ELF-1 (cell line): Measurements from ENCODE around the gene C1orf167.

Experiments
- DNase-seq: peaks from one replicate; pipeline ENCODE4 v3.0.0-alpha.2; 2016; ENCODE audit warnings: low read depth, low spot score

The C1orf167 gene

GRCh38 chr1:11764519-11764918 lies 2.5 kb downstream of the C1orf167 start:
- no peak for DNase-seq

- DNase-seq: no peak
Observed at GRCh38 chr1:11765661-11766428, 3.9 kb downstream of the C1orf167 start.

- DNase-seq: no peak
Observed at GRCh38 chr1:11766429-11766776, 4.4 kb downstream of the C1orf167 start.

DNA sequence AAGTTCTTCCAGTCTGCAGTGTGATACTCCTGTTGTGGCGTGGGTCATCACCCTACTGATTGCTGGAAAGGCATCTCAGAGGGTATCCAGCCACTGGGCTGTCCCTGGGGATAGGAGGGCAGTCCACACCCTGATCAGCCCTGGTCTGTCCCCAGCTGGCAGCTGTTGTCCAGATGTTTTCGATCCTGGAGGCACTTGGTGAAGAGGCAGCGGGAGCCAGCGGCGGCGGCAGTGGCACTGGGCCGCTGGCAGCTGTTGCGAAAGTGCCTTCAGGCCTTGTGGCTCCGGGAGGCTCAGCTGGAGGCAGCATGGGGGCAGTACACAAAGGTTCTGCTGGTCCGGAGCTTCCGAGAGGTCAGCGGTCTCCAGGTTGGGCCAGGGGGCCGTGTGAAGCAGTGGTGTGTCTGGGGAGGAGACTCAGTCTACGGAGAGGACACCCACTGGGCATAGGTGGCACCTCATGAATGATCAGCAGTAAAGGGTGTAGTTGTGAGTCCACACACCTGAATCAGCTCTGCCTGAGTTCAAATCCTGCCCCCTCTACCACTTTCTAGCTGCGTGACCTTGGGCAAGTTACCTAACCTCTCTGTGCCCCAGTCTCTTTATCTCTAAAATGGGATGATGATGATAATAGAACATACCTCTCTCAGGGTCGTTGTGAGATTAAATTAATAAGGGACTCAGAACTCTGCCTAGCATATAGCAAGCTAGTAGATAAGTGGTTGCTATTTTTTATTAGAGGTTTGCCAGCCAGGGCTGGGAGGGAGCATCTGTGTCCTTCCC lies 6.1 kb downstream of the C1orf167 start:
- DNase-seq: no peak

- peak; percentile 60 for DNase-seq
Observed at GRCh38 chr1:11768821-11769220, 6.8 kb downstream of the C1orf167 start.

GRCh38 chr1:11769274-11769673 lies 7.3 kb downstream of the C1orf167 start:
- no peak for DNase-seq

- DNase-seq: no peak
Observed at GRCh38 chr1:11770011-11770410, 8.0 kb downstream of the C1orf167 start.

- no peak for DNase-seq
Observed at GRCh38 chr1:11771481-11772043, 9.6 kb downstream of the C1orf167 start.

- no peak for DNase-seq
Observed at GRCh38 chr1:11772458-11772857, 10.5 kb downstream of the C1orf167 start.

GRCh38 chr1:11774753-11775152 lies 12.8 kb downstream of the C1orf167 start:
- no peak for DNase-seq

GRCh38 chr1:11777658-11778322 lies 15.8 kb downstream of the C1orf167 start:
- DNase-seq: no peak

DNA sequence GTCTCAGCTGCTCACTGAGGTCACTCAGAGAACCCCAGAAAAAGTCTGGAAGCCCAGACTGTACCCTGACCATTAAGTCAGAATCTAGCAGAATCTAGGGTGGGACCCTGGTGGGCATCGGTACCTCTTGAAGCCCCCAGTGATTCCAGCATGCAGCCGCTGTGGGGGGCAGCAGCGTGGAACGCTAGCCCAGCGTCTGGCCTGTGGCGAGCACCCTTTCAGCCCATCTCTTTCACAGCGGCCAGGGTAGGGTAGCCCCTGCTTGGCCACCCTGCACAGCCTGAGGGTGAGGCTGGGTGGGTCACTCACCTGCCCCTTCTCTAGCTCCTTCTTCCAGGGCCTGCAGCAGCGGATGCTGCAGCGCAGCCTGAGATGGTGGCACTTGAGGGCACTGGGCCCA lies 16.3 kb downstream of the C1orf167 start:
- no peak for DNase-seq

DNA sequence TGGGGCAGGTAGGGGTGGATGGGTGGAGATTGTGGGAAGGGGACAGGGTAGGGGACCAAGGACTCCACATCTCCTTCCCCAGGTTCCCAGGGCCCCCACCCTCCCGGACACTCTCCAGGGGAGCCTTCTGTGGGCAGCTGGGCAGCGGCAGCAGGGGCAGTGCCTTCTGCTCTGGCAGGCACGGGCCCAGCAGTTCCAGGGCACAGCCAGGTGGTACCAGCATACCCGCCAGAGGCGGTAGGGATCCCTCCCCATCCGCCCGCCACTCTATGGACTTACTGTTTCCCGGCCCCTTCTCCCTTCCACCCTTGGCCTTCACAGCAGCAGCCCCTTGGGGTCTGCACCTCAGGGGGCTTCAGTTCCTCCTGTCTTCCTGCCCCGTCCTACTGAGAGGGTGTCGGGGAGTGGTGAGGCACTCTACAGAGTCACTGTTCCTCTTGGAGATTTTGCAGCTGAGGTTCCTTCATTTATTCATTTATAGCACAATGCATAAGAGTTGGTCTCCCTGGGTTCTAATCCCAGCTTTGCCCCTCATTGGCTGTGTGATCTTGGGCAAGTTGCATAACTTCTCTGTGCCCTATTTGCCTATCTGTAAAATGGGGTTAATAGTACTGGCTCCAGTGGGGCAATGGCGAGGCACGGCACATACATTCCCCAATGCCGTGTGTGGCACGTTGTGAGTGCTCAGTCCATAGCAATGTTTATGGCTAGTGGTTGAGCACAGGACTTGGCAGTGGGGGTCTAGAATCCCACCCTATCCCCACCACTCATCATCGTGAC lies 17.0 kb downstream of the C1orf167 start:
- DNase-seq: no peak

DNA sequence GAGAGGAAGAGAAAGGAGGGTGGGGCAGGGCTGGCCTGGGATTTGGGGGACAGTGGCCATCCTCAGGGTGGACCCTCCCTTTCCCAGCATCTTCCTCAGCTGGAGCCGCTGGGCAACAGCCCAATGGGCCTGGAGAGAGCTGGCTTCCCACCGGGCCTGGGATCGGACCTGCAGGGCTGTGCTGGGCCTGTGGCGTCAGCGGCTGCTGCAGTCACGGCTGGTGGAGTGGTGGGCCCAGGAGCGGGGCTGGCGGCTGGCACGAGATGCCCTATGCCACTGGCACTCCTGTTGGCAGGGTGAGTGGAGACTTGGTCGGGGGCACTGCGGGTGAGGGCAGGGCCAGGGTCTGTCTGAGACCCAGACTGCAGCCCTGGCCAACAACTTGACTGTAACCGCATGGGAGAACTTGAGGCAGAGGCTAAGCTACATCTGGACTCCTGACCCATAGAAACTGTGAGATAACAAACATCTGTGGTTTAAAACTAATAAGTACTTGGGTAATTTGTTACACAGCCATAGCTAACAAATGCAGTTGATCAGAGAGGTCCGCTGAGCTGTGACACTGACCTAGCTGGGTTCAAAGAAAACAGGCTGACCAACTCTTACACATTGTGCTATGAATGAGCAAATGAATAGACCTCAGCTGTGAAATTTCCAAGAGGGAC lies 17.9 kb downstream of the C1orf167 start:
- no peak for DNase-seq

GRCh38 chr1:11780380-11781147 lies 18.6 kb downstream of the C1orf167 start:
- DNase-seq: peak; percentile 96

DNA sequence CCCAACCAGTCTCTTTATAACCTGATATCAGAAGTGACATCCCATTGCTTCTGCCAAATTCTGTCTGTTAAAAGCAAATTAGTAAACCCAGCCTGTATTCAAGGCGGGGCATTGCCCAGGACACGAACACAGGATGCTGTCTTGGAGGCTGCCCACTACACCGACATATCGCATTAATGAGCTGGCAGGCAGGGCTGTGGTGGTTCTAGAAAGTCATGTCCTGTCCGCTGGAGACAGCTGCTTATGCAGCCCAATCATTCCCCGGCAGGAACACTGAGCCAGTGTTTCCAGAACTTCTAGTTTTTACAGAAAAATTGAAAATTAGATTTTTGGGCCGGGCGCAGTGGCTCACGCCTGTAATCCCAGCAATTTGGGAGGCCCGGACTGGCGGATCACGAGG lies 19.3 kb downstream of the C1orf167 start:
- no peak for DNase-seq

DNA sequence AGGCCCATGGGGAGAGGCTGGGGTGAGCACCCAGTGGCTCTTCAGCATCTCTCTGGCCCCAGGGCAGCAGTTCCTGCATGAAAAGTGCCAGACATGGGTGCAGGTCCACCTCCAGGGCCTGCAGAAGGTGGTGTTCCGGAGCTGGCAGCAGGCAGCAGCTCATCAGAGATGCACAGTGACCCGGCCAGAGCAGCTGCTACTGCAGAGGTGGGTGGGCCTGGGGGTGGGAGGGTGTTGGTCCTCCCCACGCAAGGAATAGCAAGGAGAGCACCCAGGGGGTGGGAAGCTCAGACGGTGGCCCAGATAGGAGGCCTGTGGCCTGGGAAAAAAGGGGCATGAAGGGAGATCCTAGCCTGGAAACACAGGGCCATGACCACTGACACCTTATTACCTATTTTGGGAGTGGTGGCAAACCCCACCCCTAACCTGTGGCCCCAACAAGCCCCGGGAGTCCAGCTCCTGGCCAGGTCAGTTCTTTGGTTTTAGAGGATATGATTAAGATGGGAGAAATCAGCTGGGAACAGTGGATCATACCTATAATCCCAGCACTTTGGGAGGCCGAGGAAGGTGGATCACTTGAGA lies 20.2 kb downstream of the C1orf167 start:
- no peak for DNase-seq

GRCh38 chr1:11783556-11783955 lies 21.6 kb downstream of the C1orf167 start:
- no peak for DNase-seq

DNA sequence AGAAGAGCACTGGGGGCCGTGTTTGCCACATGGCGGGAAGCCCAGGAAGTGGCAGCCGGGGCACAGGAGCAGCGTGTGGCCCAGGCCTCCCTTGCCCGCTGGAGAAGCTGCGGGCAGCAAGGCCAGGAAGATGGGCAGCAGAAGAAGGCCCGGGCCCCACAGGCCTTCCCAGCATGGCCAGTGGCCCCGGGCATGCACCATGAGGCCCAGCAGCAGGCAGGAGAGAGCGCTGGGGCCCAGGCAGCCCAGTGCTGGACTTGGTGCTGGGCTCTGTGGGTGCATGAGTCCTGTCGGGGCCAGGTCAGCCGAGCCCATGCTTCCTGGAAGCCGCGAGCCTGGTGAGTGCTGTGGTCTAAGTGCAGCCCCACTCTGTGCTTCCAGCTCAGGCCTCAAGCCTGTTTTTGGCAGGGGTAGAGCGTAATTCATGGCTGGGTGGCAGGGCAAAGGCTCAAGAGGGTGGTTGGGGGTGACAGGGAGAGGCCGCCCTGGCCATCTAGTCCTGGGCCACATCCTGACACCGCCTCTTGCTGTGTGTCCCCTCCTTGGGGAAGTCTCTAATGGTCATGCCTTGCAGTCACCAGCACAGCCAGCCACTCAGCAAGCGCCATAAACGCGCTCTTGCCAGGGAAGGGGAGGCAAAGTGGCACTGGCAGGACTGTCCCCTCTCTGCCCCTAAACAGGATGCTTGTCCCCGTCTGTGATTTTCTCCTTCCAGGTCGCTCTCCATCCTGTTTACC lies 22.4 kb downstream of the C1orf167 start:
- DNase-seq: no peak
